Right atrium auricular region (tissue), 2 donors: Measurements from ENCODE around the gene TBXA2R. TPM values are rescaled to one million over a fixed set of nuclear protein-coding genes. Genes with fewer than 3 reads are reported as not detected.

Experiments
- DNase-seq: peaks from one replicate; pipeline ENCODE4 v3.0.0-alpha.2; 2019; ENCODE audit warnings: low spot score
- H3K27ac ChIP-seq, 2 donors: fragments of 200-600 bp; sonication (generic); 1 replicate in 1 of 2; 2 replicates in 1 of 2; pipeline ENCODE4 v1.5.1; 2016 to 2019
- H3K27me3 ChIP-seq, 2 donors: fragments of 200-600 bp; sonication (generic); one replicate each; pipeline versions ENCODE4 v1.5.1 to v1.6.0; 2017 to 2019
- H3K36me3 ChIP-seq: fragments of 200-600 bp; sonication (generic); one replicate; pipeline ENCODE4 v1.5.1; 2016
- H3K4me1 ChIP-seq, 2 donors: fragments of 200-600 bp; sonication (generic); one replicate each; pipeline versions ENCODE4 v1.5.1 to v1.6.0; 2017 to 2019
- H3K4me3 ChIP-seq, 2 donors: fragments of 200-600 bp; sonication (generic); 1 replicate in 1 of 2; 2 replicates in 1 of 2; pipeline ENCODE4 v1.5.1; 2017 to 2019; ENCODE audit warnings: mild to moderate bottlenecking in 1 of 2, moderate library complexity in 1 of 2
- H3K9me3 ChIP-seq, 2 donors: fragments of 200-600 bp; sonication (generic); one replicate each; pipeline ENCODE4 v1.5.1; 2019
- total RNA-seq, 2 donors: library from RNA; depleted of rRNA; stranded (reverse); fragments of >200 nt; gene quantifications; one replicate each; pipeline ENCODE4 v1.1.0, GENCODE V29; 2016
- TF ChIP-seq, protein P1 (sequence below), 2 donors: fragments of 200-600 bp; sonication (generic); IDR thresholded peaks; one replicate each; pipeline ENCODE4 v1.5.1; 2019; ENCODE audit warnings: antibody characterized with exemption in 2 of 2

TBXA2R gene
- total RNA-seq, 2 donors from 2014 or later = 0.67 to 1.1 TPM

DNA sequence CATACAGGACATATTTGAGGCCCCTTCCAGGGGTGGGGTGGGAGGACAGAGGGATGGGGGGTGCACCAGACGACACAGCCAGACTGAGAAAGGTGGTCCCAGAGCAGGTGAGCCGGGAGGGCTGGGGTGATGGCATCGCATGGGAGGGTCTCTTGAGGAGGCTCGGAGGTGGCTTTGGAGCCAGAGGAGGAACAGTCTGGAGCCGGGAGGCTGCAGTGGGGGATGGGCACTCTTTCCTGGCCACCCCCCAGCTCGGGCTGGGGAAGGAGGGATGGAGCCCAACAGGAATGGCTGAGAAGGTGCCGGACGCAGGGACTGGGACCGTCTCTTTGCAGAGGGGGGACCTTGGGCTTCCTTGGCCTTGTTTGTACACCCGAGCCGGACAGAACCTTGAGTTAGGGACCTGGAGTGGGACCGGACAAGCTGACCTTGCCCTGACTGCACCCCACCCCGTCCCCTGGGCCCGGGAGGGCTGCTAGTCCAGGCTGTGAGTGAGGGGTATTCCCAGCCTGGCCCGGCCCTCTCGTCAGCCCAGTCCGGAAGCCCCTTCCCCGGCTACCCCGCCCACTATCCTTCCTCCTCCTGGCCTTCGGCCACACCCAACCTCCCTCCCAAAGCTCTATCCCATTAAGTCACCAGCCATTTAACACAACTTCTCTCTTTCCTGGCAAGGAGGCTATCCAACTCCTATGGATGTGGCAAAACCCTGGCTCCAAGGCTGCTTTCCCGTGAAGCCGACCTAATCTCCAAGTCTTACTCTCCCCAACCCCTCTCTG lies 816 bp upstream of the TBXA2R start:
- peak overlapping the region; percentile 42 to 60 for H3K4me3 ChIP-seq
- peaks cover 0 to 68% of the 10 kb centered on the region in 2 donors for H3K4me1 ChIP-seq
- TF ChIP-seq, protein P1, sequence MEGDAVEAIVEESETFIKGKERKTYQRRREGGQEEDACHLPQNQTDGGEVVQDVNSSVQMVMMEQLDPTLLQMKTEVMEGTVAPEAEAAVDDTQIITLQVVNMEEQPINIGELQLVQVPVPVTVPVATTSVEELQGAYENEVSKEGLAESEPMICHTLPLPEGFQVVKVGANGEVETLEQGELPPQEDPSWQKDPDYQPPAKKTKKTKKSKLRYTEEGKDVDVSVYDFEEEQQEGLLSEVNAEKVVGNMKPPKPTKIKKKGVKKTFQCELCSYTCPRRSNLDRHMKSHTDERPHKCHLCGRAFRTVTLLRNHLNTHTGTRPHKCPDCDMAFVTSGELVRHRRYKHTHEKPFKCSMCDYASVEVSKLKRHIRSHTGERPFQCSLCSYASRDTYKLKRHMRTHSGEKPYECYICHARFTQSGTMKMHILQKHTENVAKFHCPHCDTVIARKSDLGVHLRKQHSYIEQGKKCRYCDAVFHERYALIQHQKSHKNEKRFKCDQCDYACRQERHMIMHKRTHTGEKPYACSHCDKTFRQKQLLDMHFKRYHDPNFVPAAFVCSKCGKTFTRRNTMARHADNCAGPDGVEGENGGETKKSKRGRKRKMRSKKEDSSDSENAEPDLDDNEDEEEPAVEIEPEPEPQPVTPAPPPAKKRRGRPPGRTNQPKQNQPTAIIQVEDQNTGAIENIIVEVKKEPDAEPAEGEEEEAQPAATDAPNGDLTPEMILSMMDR (IDR thresholded peaks at IDR 0.05) = no peak
- no peaks in the 10 kb centered on the region for H3K27me3 ChIP-seq
- no peak for DNase-seq
- H3K9me3 ChIP-seq = no peaks in the 10 kb centered on the region
- H3K27ac ChIP-seq = peak overlapping the region; percentile 79 to 83
- H3K36me3 ChIP-seq = peaks cover 18% of the 10 kb centered on the region

DNA sequence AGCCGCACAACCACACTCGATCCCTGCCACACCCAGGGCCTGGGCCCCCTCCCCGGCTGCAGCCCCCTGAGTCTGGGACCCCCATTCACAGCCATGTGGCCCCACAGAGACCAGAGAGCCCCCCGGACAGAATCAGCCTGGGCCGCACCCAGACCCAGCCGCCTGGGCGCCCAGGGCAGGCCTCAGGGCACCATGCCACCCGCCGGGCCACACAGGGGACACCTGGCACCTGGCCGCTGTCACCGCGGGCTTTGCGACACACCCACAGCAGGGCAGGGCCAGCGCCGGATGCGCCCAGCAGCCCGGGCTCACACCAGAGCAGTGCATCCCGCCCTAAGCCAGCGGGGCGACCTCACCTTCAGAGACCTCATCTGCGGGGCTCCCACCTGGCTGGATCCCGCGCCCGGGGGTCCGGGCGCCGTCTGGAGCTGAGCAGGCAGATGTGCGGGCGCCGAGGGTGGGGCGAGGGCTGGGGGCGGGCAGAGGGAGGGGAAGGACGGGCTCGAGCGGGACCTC lies 443 bp downstream of the TBXA2R start:
- Histone ChIP-seq H3K9me3 (no peaks in the 10 kb centered on the region), H3K4me1 (peaks cover 0 to 68% of the 10 kb centered on the region in 2 donors), H3K4me3 (peak overlapping the region; percentile 42 to 60), H3K27ac (peak overlapping the region; percentile 79 to 83), H3K27me3 (no peaks in the 10 kb centered on the region), H3K36me3 (peaks cover 5% of the 10 kb centered on the region)
- no peak for DNase-seq
- TF ChIP-seq, protein P1 (IDR thresholded peaks at IDR 0.05) = no peak

DNA sequence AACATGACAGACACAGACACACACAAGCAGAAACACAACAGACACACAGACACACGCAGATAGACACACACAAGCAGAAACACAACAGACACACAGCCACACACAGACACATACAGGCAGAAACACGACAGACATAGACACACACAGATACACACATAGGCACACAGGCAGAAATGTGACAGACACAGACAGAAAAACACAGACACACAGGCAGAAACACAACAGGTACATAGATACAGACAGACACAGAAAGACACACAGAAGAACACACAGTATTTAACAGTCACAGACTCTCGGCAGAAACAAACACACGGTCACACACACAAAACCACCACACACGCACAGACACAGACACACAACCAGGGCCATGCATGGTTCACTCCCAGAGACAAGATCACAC lies 905 bp downstream of the TBXA2R start:
- peaks cover 0 to 67% of the 10 kb centered on the region in 2 donors for H3K4me1 ChIP-seq
- no peak for DNase-seq

DNA sequence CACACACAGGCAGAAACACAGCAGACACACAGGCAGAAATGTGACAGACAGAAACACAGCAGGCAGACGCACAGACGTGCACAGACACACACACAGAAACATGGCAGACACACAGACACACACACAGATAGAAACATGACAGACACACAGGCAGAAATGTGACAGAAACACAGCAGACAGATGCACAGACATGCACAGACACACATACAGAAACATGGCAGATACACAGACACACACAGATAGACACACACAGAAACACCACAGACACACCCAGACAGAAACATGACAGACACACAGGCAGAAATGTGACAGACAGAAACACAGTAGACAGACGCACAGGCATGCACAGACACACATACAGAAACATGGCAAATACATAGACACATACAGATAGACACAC lies 1.3 kb downstream of the TBXA2R start:
- TF ChIP-seq, protein P1 (IDR thresholded peaks at IDR 0.05) = no peak
- Histone ChIP-seq H3K4me3 (no peak overlapping the region), H3K27ac (no peak overlapping the region), H3K36me3 (no peaks in the 10 kb centered on the region), H3K4me1 (peaks cover 0 to 63% of the 10 kb centered on the region in 2 donors), H3K9me3 (no peaks in the 10 kb centered on the region), H3K27me3 (no peaks in the 10 kb centered on the region)
- no peak for DNase-seq

More for the DNA sequence above, 905 bp downstream of the TBXA2R start:
- peak overlapping the region; percentile 42 to 60 for H3K4me3 ChIP-seq
- no peaks in the 10 kb centered on the region for H3K9me3 ChIP-seq
- H3K36me3 ChIP-seq = peaks cover under 1% of the 10 kb centered on the region
- TF ChIP-seq, protein P1 (IDR thresholded peaks at IDR 0.05) = no peak
- peak overlapping the region; percentile 79 to 83 for H3K27ac ChIP-seq
- H3K27me3 ChIP-seq = no peaks in the 10 kb centered on the region

DNA sequence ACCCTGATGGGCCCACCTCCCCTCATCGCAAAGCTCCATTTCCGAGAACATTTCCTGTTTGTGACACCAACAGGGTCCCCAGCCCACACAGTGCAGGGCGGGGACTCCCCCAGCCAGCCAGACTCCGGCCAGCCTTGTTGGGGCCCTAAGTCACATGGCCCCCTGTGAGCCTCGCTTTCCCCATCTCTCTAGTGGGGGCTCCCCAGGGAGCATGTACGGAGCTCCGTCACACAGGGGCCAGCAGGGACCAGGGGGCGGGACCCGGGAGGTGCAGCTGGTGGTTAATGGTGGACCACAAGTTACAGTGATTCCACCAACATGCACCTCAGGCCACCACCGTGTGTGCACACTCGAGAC lies 1.7 kb downstream of the TBXA2R start:
- no peak for DNase-seq
- no peaks in the 10 kb centered on the region for H3K9me3 ChIP-seq
- no peaks in the 10 kb centered on the region for H3K36me3 ChIP-seq
- TF ChIP-seq, protein P1 (IDR thresholded peaks at IDR 0.05) = no peak
- H3K27ac ChIP-seq = no peak overlapping the region
- H3K4me3 ChIP-seq = no peak overlapping the region
- H3K4me1 ChIP-seq = peaks cover 0 to 59% of the 10 kb centered on the region in 2 donors
- H3K27me3 ChIP-seq = no peaks in the 10 kb centered on the region
